Astrocyte of the spinal cord (primary cell): ENCODE measurements around the gene TBC1D3I.
"Not testable (repeated sequence)": the region's sequence is repeated elsewhere in the genome, so short reads cannot be mapped to it uniquely, and the experiment has no call there.

Experiments
- DNase-seq: peaks from one replicate; pipeline ENCODE4 v3.0.0; 2011; ENCODE audit warnings: low read depth, low spot score
- H3K4me3 ChIP-seq: 2 replicates; pipeline ENCODE4 v1.5.1; 2011; ENCODE audit warnings: low read depth, mild to moderate bottlenecking, low read length, moderate library complexity
- in situ Hi-C: cut with HindIII; loops from 2 replicates; pipeline ENCODE4 v1.10.0; 2017; ENCODE audit warnings: low sequenced_read_pairs
- TF ChIP-seq, protein P1 (sequence below): IDR thresholded peaks from 2 replicates; pipeline ENCODE4 v1.5.1; 2012; ENCODE audit warnings: low read depth, mild to moderate bottlenecking, low read length, inconsistent platforms

Gene TBC1D3I

GRCh38 chr17:36214918-36215317 is 49.5 kb downstream of the TBC1D3I start:
- TF ChIP-seq, protein P1, sequence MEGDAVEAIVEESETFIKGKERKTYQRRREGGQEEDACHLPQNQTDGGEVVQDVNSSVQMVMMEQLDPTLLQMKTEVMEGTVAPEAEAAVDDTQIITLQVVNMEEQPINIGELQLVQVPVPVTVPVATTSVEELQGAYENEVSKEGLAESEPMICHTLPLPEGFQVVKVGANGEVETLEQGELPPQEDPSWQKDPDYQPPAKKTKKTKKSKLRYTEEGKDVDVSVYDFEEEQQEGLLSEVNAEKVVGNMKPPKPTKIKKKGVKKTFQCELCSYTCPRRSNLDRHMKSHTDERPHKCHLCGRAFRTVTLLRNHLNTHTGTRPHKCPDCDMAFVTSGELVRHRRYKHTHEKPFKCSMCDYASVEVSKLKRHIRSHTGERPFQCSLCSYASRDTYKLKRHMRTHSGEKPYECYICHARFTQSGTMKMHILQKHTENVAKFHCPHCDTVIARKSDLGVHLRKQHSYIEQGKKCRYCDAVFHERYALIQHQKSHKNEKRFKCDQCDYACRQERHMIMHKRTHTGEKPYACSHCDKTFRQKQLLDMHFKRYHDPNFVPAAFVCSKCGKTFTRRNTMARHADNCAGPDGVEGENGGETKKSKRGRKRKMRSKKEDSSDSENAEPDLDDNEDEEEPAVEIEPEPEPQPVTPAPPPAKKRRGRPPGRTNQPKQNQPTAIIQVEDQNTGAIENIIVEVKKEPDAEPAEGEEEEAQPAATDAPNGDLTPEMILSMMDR, result no peak
- H3K4me3 ChIP-seq, result no peak overlapping the region
- no peak for DNase-seq
- in situ Hi-C loops, result no loop called here

DNA sequence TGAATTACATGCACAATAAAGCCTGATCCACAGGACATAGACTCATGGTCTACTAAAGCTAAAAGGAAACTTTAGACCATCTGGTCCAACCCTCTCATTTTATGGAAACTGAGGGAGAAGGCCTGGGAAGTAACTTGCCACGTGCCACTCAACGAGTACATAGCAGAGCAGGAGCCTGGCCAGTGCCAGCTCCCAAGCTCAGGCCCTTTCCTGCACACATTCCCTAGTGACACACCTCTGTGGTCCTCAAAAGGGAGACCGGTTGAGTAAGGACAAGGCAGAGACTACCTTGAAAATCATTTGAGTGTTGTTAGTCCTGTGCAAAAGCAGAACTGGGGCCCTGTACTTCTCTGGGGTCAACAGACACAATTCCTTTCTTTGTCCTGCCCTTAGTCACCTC is 50.7 kb downstream of the TBC1D3I start:
- in situ Hi-C loops, result no loop called here
- no peak for DNase-seq
- H3K4me3 ChIP-seq, result no peak overlapping the region
- TF ChIP-seq, protein P1, result no peak

- TF ChIP-seq, protein P1, result no peak
- no peak overlapping the region for H3K4me3 ChIP-seq
- in situ Hi-C loops, result no loop called here
- DNase-seq, result no peak
Measured at GRCh38 chr17:36212966-36213365, 51.4 kb downstream of the TBC1D3I start.

GRCh38 chr17:36212272-36212605 is 52.1 kb downstream of the TBC1D3I start:
- no peak for DNase-seq
- TF ChIP-seq, protein P1, result no peak
- in situ Hi-C loops, result no loop called here
- H3K4me3 ChIP-seq, result no peak overlapping the region

- DNase-seq, H3K4me3 ChIP-seq, in situ Hi-C loops: not testable (repeated sequence)
Measured at GRCh38 chr17:36211484-36212271, 52.7 kb downstream of the TBC1D3I start.

- in situ Hi-C loops, DNase-seq, H3K4me3 ChIP-seq: not testable (repeated sequence)
Measured at GRCh38 chr17:36210439-36211211, 53.7 kb downstream of the TBC1D3I start, which contains the start of gene CCL4L2. TSS of gene CCL4L2 (plus strand) at chr17:36211063.

DNA sequence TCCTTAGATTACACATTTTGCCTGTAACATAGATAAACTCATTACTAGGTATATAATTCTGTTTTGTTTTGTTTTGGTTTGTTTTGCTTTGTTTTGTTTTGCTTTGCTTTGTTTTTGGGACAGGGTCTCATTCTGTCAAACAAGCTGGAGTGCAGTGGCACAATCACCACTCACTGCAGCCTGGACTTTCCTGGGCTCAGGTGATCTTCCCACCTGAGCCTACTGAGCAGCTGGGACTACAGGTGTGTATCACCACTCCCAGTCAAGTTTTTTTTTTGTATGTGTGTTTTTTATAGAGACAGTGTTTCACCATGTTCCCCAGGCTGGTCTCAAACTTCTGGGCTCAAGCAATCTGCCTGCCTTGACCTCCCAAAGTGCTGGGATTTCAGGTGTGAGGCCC is 54.8 kb downstream of the TBC1D3I start:
- no peak overlapping the region for H3K4me3 ChIP-seq
- TF ChIP-seq, protein P1, result no peak
- no peak for DNase-seq
- in situ Hi-C loops, result no loop called here

- DNase-seq, H3K4me3 ChIP-seq, in situ Hi-C loops: not testable (repeated sequence)
Measured at GRCh38 chr17:36207383-36207782, 57.0 kb downstream of the TBC1D3I start.

DNA sequence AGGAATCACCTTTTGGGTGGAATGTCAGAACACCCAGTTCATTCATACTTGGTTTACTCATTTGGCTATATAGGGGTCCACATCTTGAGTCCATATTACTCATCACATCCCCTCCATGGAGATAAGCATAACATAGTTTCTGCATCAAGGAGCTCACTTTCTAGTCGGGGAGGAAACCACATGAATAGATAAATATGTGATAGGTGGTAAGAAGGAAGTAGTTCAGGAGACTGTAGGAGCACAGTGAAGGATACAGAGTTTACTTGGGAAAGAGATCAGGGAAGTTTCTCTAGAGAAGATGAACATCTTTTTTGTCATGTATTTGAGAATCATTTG is 57.9 kb downstream of the TBC1D3I start:
- DNase-seq, in situ Hi-C loops, H3K4me3 ChIP-seq: not testable (repeated sequence)
